GM12878 (cell line): ENCODE results near the gene TBCK. TPM values are rescaled to one million over a fixed set of nuclear protein-coding genes. Genes with fewer than 3 reads are reported as not detected.

Experiments
- ATAC-seq: fragments of 200-7000 bp; cut with Tn5 transposase; 3 replicates; pipeline ENCODE4 v1.9.1; 2020; ENCODE audit warnings: mild to moderate bottlenecking, moderate library complexity
- BruUV-seq: library from RNA; stranded (reverse); fragments of 400-500 nt; replicated peaks from 2 replicates; lab custom pipeline; 2021; lab: Mats Ljungman, UMichigan
- CTCF ChIA-PET: fragments of 300-600 bp; sonication (Branson Sonifier 250); formaldehyde crosslinking; extraction: SDS; loops from one replicate; lab custom pipeline; 2021; ENCODE audit warnings: inconsistent platforms; lab: Yijun Ruan, JAX
- POLR2A ChIA-PET: fragments of 350-600 bp; formaldehyde crosslinking; extraction: SDS; loops from one replicate; lab custom pipeline; 2021; ENCODE audit warnings: inconsistent platforms; lab: Charles Lee
- RAD21 ChIA-PET: fragments of 300-600 bp; sonication (Branson Sonifier 250); formaldehyde crosslinking; loops from one replicate; lab custom pipeline; 2023; ENCODE audit warnings: antibody characterized with exemption; ENCODE audit not compliant: unreplicated experiment; lab: Charles Lee
- SMC1A ChIA-PET: fragments of 300-600 bp; sonication (Branson Sonifier 250); formaldehyde crosslinking; loops from one replicate; lab custom pipeline; 2023; ENCODE audit not compliant: unreplicated experiment, uncharacterized antibody; lab: Charles Lee
- DNase-seq: peaks from one replicate; pipeline ENCODE4 v3.0.0-alpha.2; 2011; ENCODE audit warnings: low read depth, low spot score
- FAIRE-seq: peaks from 3 replicates; lab custom pipeline; 2011; peaks lifted over from hg19 to GRCh38; lab: Jason Lieb, UNC
- H2AFZ ChIP-seq: 2 replicates; pipeline ENCODE4 v1.6.0; 2011; ENCODE audit warnings: low read depth, low read length, control low read depth; ENCODE audit not compliant: control insufficient read depth
- H3K27ac ChIP-seq: 2 replicates; pipeline ENCODE4 v1.5.1; 2011; ENCODE audit warnings: control low read depth; ENCODE audit not compliant: control insufficient read depth, insufficient read depth
- H3K27me3 ChIP-seq, 2 experiments: replicated peaks in 1 of 2; 2 replicates each; pipeline versions ENCODE4 v1.6.0 to v1.6.1; 2011; ENCODE audit warnings: low read length in 1 of 2; ENCODE audit not compliant: control insufficient read depth in 2 of 2, insufficient read depth in 2 of 2
- H3K36me3 ChIP-seq, 2 experiments: 2 replicates each; pipeline ENCODE4 v1.5.1; 2011; ENCODE audit warnings: low read length in 1 of 2; ENCODE audit not compliant: control insufficient read depth in 2 of 2, insufficient read depth in 2 of 2
- H3K4me1 ChIP-seq: 2 replicates; pipeline ENCODE4 v1.6.1; 2011; ENCODE audit warnings: mild to moderate bottlenecking, low read length, moderate library complexity, mixed read lengths; ENCODE audit not compliant: control insufficient read depth, insufficient read depth
- H3K4me2 ChIP-seq: 2 replicates; pipeline ENCODE4 v1.6.0; 2011; ENCODE audit warnings: control low read depth; ENCODE audit not compliant: control insufficient read depth, insufficient read depth
- H3K4me3 ChIP-seq: fragments of 200-600 bp; sonication (generic); 2 replicates; pipeline ENCODE4 v1.5.1; 2016
- H3K79me2 ChIP-seq: 2 replicates; pipeline ENCODE4 v1.6.0; 2011; ENCODE audit warnings: low read length; ENCODE audit not compliant: control insufficient read depth, insufficient read depth
- H3K9ac ChIP-seq: 2 replicates; pipeline ENCODE4 v1.8.0; 2011; ENCODE audit warnings: low read length, control low read depth, mixed read lengths; ENCODE audit not compliant: control insufficient read depth, insufficient read depth
- H3K9me3 ChIP-seq: replicated peaks from 3 replicates; pipeline ENCODE4 v1.5.1; 2011; ENCODE audit warnings: mild to moderate bottlenecking, low read length; ENCODE audit not compliant: control insufficient read depth, insufficient read depth
- H4K20me1 ChIP-seq: 2 replicates; pipeline ENCODE4 v1.6.0; 2011; ENCODE audit not compliant: control insufficient read depth, insufficient read depth
- BACH1 ChIP-seq: fragments of 450-650 bp; IDR thresholded peaks from 2 replicates; pipeline ENCODE4 v1.6.1; 2017; ENCODE audit warnings: mild to moderate bottlenecking, borderline replicate concordance
- CHD1 ChIP-seq: IDR thresholded peaks from 2 replicates; pipeline ENCODE4 v1.6.1; 2012; ENCODE audit warnings: low read depth, low read length, improper control_type of control experiment
- EP300 ChIP-seq, 2 experiments: fragments of 150-350 bp in 1 of 2; IDR thresholded peaks; 2 replicates each; pipeline ENCODE4 v1.6.1; 2011 to 2012; ENCODE audit warnings: low read depth in 2 of 2, low read length in 2 of 2, borderline replicate concordance in 1 of 2, improper control_type of control experiment in 1 of 2, inconsistent platforms in 1 of 2; ENCODE audit not compliant: control insufficient read depth in 1 of 2
- JUND ChIP-seq: IDR thresholded peaks from 2 replicates; pipeline ENCODE4 v1.6.1; 2012; ENCODE audit warnings: low read depth, mild to moderate bottlenecking, low read length, improper control_type of control experiment, moderate library complexity
- KDM1A ChIP-seq: fragments of 200-600 bp; sonication (generic); IDR thresholded peaks from 2 replicates; pipeline ENCODE4 v1.6.1; 2016; ENCODE audit warnings: borderline replicate concordance
- LARP7 ChIP-seq: fragments of 450-650 bp; IDR thresholded peaks from 2 replicates; pipeline ENCODE4 v1.6.1; 2017; ENCODE audit warnings: mild to moderate bottlenecking
- MEF2B ChIP-seq: fragments of 450-650 bp; IDR thresholded peaks from 2 replicates; pipeline ENCODE4 v1.6.1; 2018; ENCODE audit warnings: mild to moderate bottlenecking, moderate library complexity; ENCODE audit not compliant: partially characterized antibody, poor library complexity, severe bottlenecking
- MTA2 ChIP-seq: fragments of 450-650 bp; IDR thresholded peaks from 2 replicates; pipeline ENCODE4 v1.6.1; 2016; ENCODE audit warnings: low read depth, mild to moderate bottlenecking, moderate library complexity
- MYB ChIP-seq: fragments of 150-350 bp; IDR thresholded peaks from 2 replicates; pipeline ENCODE4 v1.6.1; 2014; ENCODE audit warnings: mild to moderate bottlenecking, low read depth, low read length, borderline replicate concordance
- NRF1 ChIP-seq: conservative IDR thresholded peaks from 2 replicates; pipeline ENCODE4 v1.6.1; 2011; ENCODE audit warnings: mild to moderate bottlenecking, low read depth, low read length, improper control_type of control experiment
- POLR2AphosphoS5 ChIP-seq: IDR thresholded peaks from 2 replicates; pipeline ENCODE4 v1.6.1; 2011; ENCODE audit warnings: mild to moderate bottlenecking, low read length, inconsistent platforms
- RCOR1 ChIP-seq: conservative IDR thresholded peaks from 2 replicates; pipeline ENCODE4 v1.6.1; 2012; ENCODE audit warnings: low read depth, low read length, improper control_type of control experiment
- SMARCA5 ChIP-seq: fragments of 450-650 bp; IDR thresholded peaks from 2 replicates; pipeline ENCODE4 v1.6.1; 2017; ENCODE audit warnings: mild to moderate bottlenecking
- SPI1 ChIP-seq: IDR thresholded peaks from 2 replicates; pipeline ENCODE4 v1.6.1; 2011; ENCODE audit warnings: low read depth, mild to moderate bottlenecking, low read length, moderate library complexity, borderline replicate concordance; ENCODE audit not compliant: insufficient read depth
- WGBS: methylation state at CpG from one replicate; pipeline ENCODE4 v1.1.6; 2016; ENCODE audit warnings: low lambda C conversion rate; ENCODE audit not compliant: insufficient replicate concordance, insufficient coverage; ENCODE audit errors: missing lambda C conversion rate; 5-methylcytosine and 5-hydroxymethylcytosine counted together
- in situ Hi-C: fragments of 300-500 bp; cut with MboI; formaldehyde crosslinking; loops from 9 replicates; pipeline ENCODE4 v1.14.3; 2018; ENCODE audit warnings: mixed read lengths
- intact Hi-C: fragments of 100-400 bp; cut with micrococcal nuclease; formaldehyde crosslinking; loops from one replicate; pipeline ENCODE4 v1.14.2; 2022; ENCODE audit not compliant: unreplicated experiment
- polyA plus RNA-seq, 11 experiments: library from polyadenylated mRNA; depleted of rRNA in 4 of 11; unstranded in 6 of 11; stranded (reverse) in 5 of 11; fragments of >200 nt; fragmentation: Nextera tagmentation in 4 of 11; fragmentation: Illumina TruSeq in 1 of 11; extraction: Ambion mirVana in 4 of 11; extraction: Trizol in 1 of 11; gene quantifications; 1 replicate in 1 of 11; 2 replicates in 10 of 11; pipeline versions ENCODE4 v1.2.1 to v1.2.3, GENCODE V29; 2011 to 2016; ENCODE audit warnings: inconsistent platforms in 2 of 11, missing spikeins in 2 of 11, low read depth in 1 of 11
- total RNA-seq, 4 experiments: library from RNA; depleted of rRNA in 3 of 4; stranded (reverse); fragments of >200 nt in 3 of 4; fragmentation: Illumina TruSeq in 1 of 4; extraction: Trizol in 1 of 4; gene quantifications; 2 replicates each; pipeline versions ENCODE4 v1.2.1 to v1.2.3, GENCODE V29; 2013 to 2021
- TF ChIP-seq, protein P1 (sequence below): fragments of 450-650 bp; IDR thresholded peaks from 2 replicates; pipeline ENCODE4 v1.6.1; 2017; ENCODE audit warnings: mild to moderate bottlenecking, moderate library complexity

The TBCK gene
- total and polyA plus RNA-seq, 10 of the 15 experiments (the other 5 are each of a cell fraction or from before 2014, with no cell fraction given): 4.1 to 30.3 (median 20.2) TPM

DNA sequence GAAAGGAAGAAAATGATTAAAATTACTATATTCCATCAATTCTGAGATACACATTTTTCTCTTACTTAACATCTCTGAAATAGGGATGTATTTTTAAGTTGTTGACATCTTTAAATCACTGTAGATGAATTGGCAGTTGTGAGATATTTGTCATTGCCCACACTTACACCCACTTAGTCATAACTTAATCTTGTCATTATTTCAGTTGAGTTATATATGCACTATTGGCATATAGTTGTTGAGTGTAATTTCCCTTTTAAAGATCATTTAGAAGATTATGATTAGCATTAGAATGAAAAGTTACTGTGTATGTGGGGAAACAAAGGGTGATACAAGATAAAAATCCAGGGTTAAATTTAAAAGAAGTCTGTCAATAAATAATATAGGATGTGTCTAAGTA is 2.5 kb upstream of the TBCK start:
- ATAC-seq: no peak
- Histone ChIP-seq H3K4me1 (peaks cover 3% of the 10 kb centered on the region; the same call in 1 of the 2 replicates), H4K20me1 (no peaks in the 10 kb centered on the region), H3K27ac (no peak overlapping the region), H3K36me3 (no peaks in the 10 kb centered on the region; a peak in 1 of 4 replicates), H2AFZ (no peak overlapping the region), H3K9ac (no peak overlapping the region), H3K9me3 (peaks cover 2% of the 10 kb centered on the region; the same call in 2 of the 3 replicates), H3K79me2 (peaks cover 82% of the 10 kb centered on the region), H3K4me3 (no peak overlapping the region; the same call in 1 of the 2 replicates), H3K27me3 (no peaks in the 10 kb centered on the region), H3K4me2 (peak overlapping the region; percentile 49)
- ChIA-PET POLR2A (no interaction called here), CTCF (no interaction called here), RAD21 (no interaction called here), SMC1A (no interaction called here)
- in situ Hi-C loops (no loop called here), intact Hi-C loops (no loop called here)
- no peak for FAIRE-seq
- no TSS peak for BruUV-seq
- DNase-seq: no peak
- TF ChIP-seq SPI1: no peak
- TF ChIP-seq MYB: no peak
- no peak for TF ChIP-seq RCOR1
- TF ChIP-seq SMARCA5: no peak
- TF ChIP-seq LARP7: no peak

DNA sequence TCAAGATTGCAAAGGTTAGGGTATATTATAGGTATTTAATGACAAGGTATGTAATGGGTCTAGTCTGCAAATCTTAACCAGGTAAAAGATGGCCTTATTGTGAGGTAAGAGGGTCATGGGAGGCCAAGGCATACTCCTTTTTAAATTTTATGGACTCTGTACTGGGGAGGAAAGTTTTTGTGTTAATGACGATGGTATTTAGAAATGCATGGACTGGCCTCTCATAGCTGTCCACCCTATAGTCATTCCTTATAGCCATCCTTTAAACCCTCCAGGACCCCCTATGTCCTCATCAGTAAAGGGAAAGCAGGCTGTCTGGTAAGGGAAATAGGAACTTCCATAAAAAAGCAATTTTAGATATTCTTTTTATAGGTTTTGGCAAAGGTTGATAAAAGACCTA is 1.8 kb upstream of the TBCK start:
- in situ Hi-C loops (no loop called here), intact Hi-C loops (no loop called here)
- FAIRE-seq (no peak), DNase-seq (no peak), ATAC-seq (no peak)
- Histone ChIP-seq H3K27me3 (no peaks in the 10 kb centered on the region), H3K9me3 (peaks cover 2% of the 10 kb centered on the region; the same call in 2 of the 3 replicates), H3K4me2 (peak overlapping the region; percentile 78), H3K36me3 (no peaks in the 10 kb centered on the region; a peak in 1 of 4 replicates), H3K9ac (no peak overlapping the region), H3K4me1 (no peaks in the 10 kb centered on the region; the same call in 1 of the 2 replicates), H3K4me3 (peak overlapping the region; percentile 83), H3K79me2 (peaks cover 78% of the 10 kb centered on the region), H3K27ac (no peak overlapping the region), H4K20me1 (no peaks in the 10 kb centered on the region), H2AFZ (no peak overlapping the region)
- no peak for TF ChIP-seq NRF1
- TF ChIP-seq BACH1: no peak
- TF ChIP-seq MTA2: no peak
- TF ChIP-seq JUND: no peak
- no peak for TF ChIP-seq MEF2B
- TF ChIP-seq KDM1A: no peak
- TF ChIP-seq POLR2AphosphoS5: no peak
- TF ChIP-seq EP300 (IDR thresholded peaks at IDR 0.05; ENCODE audit: borderline replicate concordance in 1 of 2, control insufficient read depth in 1 of 2, low read depth in 2 of 2, low read length in 2 of 2): no peak
- TF ChIP-seq, protein P1, sequence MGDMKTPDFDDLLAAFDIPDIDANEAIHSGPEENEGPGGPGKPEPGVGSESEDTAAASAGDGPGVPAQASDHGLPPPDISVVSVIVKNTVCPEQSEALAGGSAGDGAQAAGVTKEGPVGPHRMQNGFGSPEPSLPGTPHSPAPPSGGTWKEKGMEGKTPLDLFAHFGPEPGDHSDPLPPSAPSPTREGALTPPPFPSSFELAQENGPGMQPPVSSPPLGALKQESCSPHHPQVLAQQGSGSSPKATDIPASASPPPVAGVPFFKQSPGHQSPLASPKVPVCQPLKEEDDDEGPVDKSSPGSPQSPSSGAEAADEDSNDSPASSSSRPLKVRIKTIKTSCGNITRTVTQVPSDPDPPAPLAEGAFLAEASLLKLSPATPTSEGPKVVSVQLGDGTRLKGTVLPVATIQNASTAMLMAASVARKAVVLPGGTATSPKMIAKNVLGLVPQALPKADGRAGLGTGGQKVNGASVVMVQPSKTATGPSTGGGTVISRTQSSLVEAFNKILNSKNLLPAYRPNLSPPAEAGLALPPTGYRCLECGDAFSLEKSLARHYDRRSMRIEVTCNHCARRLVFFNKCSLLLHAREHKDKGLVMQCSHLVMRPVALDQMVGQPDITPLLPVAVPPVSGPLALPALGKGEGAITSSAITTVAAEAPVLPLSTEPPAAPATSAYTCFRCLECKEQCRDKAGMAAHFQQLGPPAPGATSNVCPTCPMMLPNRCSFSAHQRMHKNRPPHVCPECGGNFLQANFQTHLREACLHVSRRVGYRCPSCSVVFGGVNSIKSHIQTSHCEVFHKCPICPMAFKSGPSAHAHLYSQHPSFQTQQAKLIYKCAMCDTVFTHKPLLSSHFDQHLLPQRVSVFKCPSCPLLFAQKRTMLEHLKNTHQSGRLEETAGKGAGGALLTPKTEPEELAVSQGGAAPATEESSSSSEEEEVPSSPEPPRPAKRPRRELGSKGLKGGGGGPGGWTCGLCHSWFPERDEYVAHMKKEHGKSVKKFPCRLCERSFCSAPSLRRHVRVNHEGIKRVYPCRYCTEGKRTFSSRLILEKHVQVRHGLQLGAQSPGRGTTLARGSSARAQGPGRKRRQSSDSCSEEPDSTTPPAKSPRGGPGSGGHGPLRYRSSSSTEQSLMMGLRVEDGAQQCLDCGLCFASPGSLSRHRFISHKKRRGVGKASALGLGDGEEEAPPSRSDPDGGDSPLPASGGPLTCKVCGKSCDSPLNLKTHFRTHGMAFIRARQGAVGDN: no peak
- TF ChIP-seq CHD1: no peak
- ChIA-PET RAD21 (no interaction called here), POLR2A (no interaction called here), CTCF (no interaction called here), SMC1A (no interaction called here)
- WGBS: 65% methylated on average over 1 of the region's 1 CpG
- no TSS peak for BruUV-seq
